ENCODE data around the gene CLBA1. TPM values are rescaled to one million over a fixed set of nuclear protein-coding genes. Genes with fewer than 3 reads are reported as not detected.

Gene CLBA1
- total and polyA plus RNA-seq, 8 donors, result 4.7 to 32.5 (median 7.2) TPM

DNA sequence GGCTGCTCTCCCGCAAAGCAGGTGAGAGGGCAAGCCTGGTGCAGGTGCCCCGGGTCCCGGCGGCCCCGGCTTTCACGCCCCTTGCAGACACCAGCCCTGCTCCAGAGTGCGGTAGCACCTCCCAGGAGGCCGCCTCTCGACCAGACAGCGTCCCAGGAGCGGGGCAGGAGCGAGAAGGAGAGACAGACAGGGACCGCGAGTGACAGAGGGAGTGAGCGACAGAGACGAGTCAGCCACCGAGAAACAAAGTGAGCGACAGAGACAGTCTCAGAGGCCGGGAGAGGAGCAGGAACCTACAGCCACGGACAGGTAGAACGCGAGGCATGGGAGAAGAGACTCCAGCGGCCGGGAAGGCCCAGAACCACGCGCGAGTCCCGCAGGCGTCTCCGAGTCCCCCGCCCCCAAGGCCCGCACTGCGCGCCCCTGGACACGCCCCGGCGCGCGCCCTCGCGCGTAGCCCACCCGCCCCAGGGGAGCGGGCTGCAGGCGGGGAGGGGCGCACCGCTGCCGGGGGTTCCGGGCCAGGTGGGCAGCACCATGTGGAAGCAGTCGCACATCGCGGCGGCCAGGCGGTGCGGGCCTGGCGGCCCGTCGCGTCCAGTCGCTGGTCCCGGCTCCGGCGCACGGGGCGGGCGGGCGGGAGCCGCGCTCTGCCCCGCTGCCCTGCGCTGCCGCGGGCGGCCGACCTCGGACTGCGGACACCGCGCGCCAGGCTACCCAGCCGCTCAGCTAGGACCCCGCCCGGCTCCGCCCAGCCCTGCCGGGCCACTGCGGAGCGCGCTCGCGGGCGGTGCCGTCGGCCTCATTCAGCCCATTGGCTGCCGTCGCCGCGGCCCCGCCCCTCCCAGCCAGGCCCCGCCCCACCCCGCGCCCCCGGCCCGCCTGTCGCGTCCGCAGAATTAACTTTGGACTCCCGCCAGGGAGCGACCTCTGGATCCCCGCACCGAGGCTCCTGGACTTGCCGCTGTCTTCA lies 7.6 kb upstream of the CLBA1 start, which contains the start of gene AHNAK2:
Gene AHNAK2, minus strand, starts transcription at position 694 of the 973 bp plus-strand sequence. Its CDS starts 137 bp downstream, at position 557.
- no peaks in the 10 kb centered on the region for H3K36me3 ChIP-seq
- H3K4me1 ChIP-seq, result peaks cover 18 to 48% (median 18%) of the 10 kb centered on the region in 3 donors
- H3K4me3 ChIP-seq, result peak within 1 kb of the TSS; percentile 1 to 57 (median 38)
- H3K9me3 ChIP-seq, result no peaks in the 10 kb centered on the region
- ATAC-seq (peak; percentile 55 to 77 (median 66)), FAIRE-seq (no peak), DNase-seq (peak; percentile 67 to 89 (median 80))
- peak within 1 kb of the TSS in 1 of 4 donors; percentile 73 for H3K27ac ChIP-seq
- no peak for TF ChIP-seq CTCF (IDR thresholded peaks at IDR 0.05)
- H3K27me3 ChIP-seq, result no peaks in the 10 kb centered on the region
- WGBS, 2 donors, result 2 to 3% methylated on average over 52 to 111 of the region's 111 CpGs
- intact Hi-C loops (cut with DNase I), result loop anchor here in 1 of 3 donors (5.0 kb wide), 1 partner anchor 69 kb away; no protein-coding TSS in a partner anchor

GRCh38 chr14:104978746-104979691 lies 6.6 kb upstream of the CLBA1 start:
- TF ChIP-seq CTCF (IDR thresholded peaks at IDR 0.05), result no peak
- DNase-seq, result peak in 4 of 6 donors; percentile 17 to 80 (median 45)
- intact Hi-C loops (cut with DNase I), result loop anchor here in 1 of 3 donors (5.0 kb wide), 1 partner anchor 68 kb away; no protein-coding TSS in a partner anchor
- 74 to 77% methylated on average over 32 of the region's 32 CpGs for WGBS, 2 donors
- ATAC-seq, result no peak
- Histone ChIP-seq H3K4me1 (peaks cover 8 to 37% (median 9%) of the 10 kb centered on the region in 3 donors), H3K4me3 (peak overlapping the region in 1 of 4 donors; percentile 57), H3K27ac (peak overlapping the region in 2 of 4 donors; percentile 54 to 73), H3K36me3 (no peaks in the 10 kb centered on the region), H3K9me3 (no peaks in the 10 kb centered on the region), H3K27me3 (no peaks in the 10 kb centered on the region)
- no peak for FAIRE-seq

GRCh38 chr14:104979758-104980610 lies 5.6 kb upstream of the CLBA1 start:
- peaks cover 0 to 33% (median 4%) of the 10 kb centered on the region in 3 donors for H3K4me1 ChIP-seq
- H3K27me3 ChIP-seq, result no peaks in the 10 kb centered on the region
- H3K4me3 ChIP-seq, result no peak overlapping the region
- 31 to 36% methylated on average over 19 of the region's 19 CpGs for WGBS, 2 donors
- FAIRE-seq (no peak), DNase-seq (peak; percentile 84 to 93 (median 90)), ATAC-seq (peak; percentile 54 to 83 (median 72))
- peak overlapping the region in 2 of 4 donors; percentile 54 to 73 for H3K27ac ChIP-seq
- H3K36me3 ChIP-seq, result no peaks in the 10 kb centered on the region
- intact Hi-C loops (cut with DNase I), result loop anchor here in 1 of 3 donors (5.0 kb wide), 1 partner anchor 67 kb away; no protein-coding TSS in a partner anchor
- H3K9me3 ChIP-seq, result no peaks in the 10 kb centered on the region
- no peak for TF ChIP-seq CTCF (IDR thresholded peaks at IDR 0.05)

Data from pancreas (tissue), 10 donors.